Measurements from ENCODE around the gene AGPAT4.

AGPAT4 gene

DNA sequence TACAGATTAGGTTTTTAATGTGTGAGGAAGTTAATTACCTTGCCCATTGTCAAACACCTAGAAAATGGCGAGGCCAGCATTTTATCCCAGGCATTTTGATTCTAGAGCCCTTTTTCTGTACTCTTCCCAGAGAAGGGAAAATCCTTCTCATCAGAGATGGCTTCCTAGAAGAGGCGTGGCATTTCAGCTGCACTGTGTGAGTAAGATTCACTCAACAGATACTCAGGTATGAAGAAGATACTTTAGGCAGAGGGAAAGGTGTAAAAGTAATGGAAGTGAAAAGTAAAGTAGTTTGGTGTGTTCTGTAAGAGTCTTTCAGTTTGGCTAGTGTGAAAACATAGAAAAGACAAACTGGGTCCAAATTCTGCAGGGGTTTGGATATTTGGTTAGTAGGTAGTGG, 168.5 kb downstream of the AGPAT4 start:
- no peak for DNase-seq

DNA sequence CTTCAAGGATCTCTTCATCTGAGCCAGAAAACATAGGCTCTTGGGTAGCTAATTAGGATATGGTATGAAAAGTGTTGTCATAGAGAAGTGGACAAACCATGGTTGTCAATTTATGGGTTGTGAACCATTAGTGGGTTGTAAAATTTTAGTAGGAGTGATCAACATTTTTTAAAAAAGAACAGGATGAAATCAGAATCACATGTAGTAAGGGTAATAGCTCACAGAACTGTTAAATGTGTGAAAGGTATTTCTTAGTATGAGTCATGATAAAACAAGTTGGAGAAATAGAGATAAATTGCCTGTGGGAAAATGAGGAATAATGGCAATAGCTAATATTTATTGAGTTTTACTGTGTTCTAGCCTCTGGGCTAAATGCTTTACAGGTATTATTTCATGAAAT, 168.9 kb downstream of the AGPAT4 start:
- DNase-seq, result no peak

- DNase-seq, result no peak
These were observed 170.4 kb downstream of the AGPAT4 start for GRCh38 chr6:161103475-161103874.

DNA sequence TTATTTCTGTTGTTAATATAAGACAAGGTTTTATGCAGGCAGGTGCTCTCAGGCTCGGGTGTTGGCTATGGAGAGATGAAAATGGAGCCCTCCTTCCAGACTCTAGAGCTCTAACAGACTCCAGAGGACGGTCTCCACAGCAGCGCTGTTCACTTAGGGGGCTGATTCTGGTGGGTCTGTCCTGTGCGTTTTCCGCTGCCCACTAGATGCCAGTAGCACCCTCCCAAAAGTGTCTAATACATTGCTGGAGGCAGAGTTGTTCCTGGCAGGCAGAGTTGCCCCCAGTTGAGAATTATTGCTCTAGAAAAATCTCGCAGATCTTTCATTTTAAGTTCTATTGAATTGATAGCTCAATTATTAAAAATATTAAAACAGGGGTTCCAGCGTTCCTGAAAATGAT, 172.3 kb downstream of the AGPAT4 start:
- peak; percentile 21 for DNase-seq

DNA sequence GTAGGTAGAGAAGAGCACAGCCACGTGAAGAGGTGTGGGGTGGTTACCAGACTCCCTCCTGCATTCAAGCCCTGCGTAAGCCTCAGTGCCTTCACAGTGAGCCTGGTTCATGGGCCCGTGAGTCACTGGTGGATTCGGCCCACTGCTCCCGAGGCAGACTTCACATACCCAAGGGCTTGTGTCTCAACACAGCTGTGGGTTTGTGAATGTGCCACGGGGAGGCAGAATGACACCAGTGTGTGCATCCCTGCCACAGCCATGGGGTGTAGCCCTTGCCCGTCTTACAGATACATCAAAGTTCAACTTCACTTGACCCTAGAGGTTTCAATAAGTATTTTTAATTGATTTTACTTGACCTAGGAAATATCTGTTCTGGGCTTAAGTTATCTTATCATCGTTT, 173.8 kb downstream of the AGPAT4 start:
- DNase-seq, result no peak

- no peak for DNase-seq
These were observed 177.9 kb downstream of the AGPAT4 start for GRCh38 chr6:161095916-161096315.

DNA sequence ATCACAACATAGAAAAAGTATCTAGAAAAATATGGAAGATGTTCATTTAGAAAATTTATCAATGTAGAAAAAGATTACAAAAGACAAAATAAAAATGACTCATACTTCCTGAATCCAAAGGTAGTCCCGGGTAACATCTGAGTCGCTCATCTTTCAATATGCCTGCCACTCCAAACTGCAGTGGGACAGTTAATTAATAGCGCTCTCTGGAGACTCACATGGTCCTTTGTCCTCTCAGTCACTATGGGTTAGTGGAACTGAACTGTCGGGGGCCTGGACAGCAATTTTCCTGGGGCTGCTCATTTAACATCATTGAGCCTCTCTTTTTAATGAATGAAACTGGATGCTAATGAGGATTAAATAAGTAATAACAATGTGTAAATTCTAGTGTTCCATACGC, 178.9 kb downstream of the AGPAT4 start:
- DNase-seq, result no peak

GRCh38 chr6:161091972-161092701, 181.7 kb downstream of the AGPAT4 start:
- no peak for DNase-seq

- DNase-seq, result no peak
These were observed 182.7 kb downstream of the AGPAT4 start for GRCh38 chr6:161091151-161091550.

DNA sequence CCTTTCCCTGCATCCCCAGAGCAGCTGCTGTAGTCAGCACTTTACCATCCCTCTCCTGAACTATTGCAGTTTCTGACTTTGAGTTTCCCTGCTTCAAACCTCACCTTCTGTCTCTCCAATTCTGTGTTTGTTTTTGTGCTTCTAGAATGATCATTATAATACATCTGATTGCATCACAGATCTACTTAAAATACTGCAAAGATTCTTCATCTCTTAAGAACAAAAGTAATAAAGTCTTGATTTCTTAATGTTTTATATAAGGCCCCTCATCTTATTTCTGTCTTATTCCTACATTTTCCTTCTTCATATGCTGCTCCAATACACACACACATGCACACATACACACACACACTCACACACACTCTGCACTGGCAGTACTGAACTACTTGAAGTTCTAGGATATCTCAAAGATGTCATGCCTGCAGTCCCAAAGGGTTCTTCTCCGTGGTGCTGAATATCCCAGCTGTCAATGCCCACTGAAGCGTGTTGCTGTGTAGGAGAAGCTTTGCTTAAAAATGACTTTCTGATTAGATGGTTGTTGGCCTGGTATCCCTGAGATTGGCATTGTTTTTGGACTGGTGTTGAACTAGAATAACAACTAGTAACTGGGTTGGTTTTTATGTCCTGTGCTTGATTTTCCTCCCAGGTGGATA, 185.1 kb downstream of the AGPAT4 start:
- no peak for DNase-seq

GRCh38 chr6:161085246-161085645, 188.6 kb downstream of the AGPAT4 start:
- no peak for DNase-seq

- DNase-seq, result no peak
These were observed 191.6 kb downstream of the AGPAT4 start for GRCh38 chr6:161082215-161082614.

GRCh38 chr6:161080263-161080970, 193.4 kb downstream of the AGPAT4 start:
- no peak for DNase-seq
